Neutrophil (primary cell): Measurements from ENCODE around the gene GTSF1L.

Experiments used
- H3K27ac ChIP-seq: fragments of 200-600 bp; sonication (generic); 2 replicates; pipeline ENCODE4 v1.5.1; 2016; ENCODE audit warnings: mild to moderate bottlenecking, moderate library complexity
- H3K27me3 ChIP-seq: fragments of 200-600 bp; sonication (generic); 2 replicates; pipeline ENCODE4 v1.6.0; 2016; ENCODE audit warnings: mild to moderate bottlenecking
- H3K36me3 ChIP-seq: fragments of 200-600 bp; sonication (generic); 2 replicates; pipeline ENCODE4 v1.5.1; 2017
- H3K4me1 ChIP-seq, 2 experiments: fragments of 200-600 bp in 1 of 2; sonication (generic) in 1 of 2; 1 replicate in 1 of 2; 2 replicates in 1 of 2; pipeline versions ENCODE4 v1.5.1 to v1.6.1; 2013 to 2016; ENCODE audit warnings: low read depth in 1 of 2, low read length in 1 of 2, mild to moderate bottlenecking in 1 of 2, moderate library complexity in 1 of 2; ENCODE audit not compliant: control insufficient read depth in 1 of 2, insufficient read depth in 1 of 2
- H3K4me3 ChIP-seq, 2 experiments: fragments of 200-600 bp in 1 of 2; sonication (generic) in 1 of 2; 1 replicate in 1 of 2; 2 replicates in 1 of 2; pipeline ENCODE4 v1.5.1; 2013 to 2016; ENCODE audit warnings: low read depth in 1 of 2, low read length in 1 of 2, mild to moderate bottlenecking in 1 of 2, moderate library complexity in 1 of 2
- H3K9me3 ChIP-seq: fragments of 200-600 bp; sonication (generic); 2 replicates; pipeline ENCODE4 v1.5.1; 2016
- CTCF ChIP-seq: fragments of 200-600 bp; sonication (generic); IDR thresholded peaks from 2 replicates; pipeline ENCODE4 v1.5.1; 2016; ENCODE audit warnings: antibody characterized with exemption

GTSF1L gene

GRCh38 chr20:43726811-43727338 lies at the start of gene GTSF1L:
Gene GTSF1L (minus strand): TSS chr20:43727002. CDS start chr20:43726694, 308 bp downstream.
- H3K4me1 ChIP-seq = peaks cover 8 to 25% of the 10 kb centered on the region in 2 experiments
- TF ChIP-seq CTCF = no peak

DNA sequence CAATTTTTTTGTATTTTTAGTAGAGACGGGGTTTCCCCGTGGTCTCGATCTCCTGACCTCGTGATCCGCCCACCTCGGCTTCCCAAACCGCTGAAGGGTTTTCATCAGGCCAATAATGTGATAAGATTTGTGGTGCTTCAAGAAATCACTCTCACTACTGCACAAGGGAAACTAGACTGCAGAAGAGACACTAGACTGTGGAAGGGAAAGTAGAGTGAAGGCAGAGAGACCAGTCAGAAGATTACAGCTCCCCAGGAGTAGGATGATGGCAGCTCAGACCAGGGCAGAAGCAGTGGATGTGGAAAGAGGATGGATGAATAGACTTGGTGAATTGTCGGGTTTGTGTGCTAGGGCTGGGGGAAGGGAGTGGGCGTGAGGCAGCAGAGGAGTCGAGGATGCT lies 48.0 kb upstream of the GTSF1L start:
- Histone ChIP-seq H3K4me3 (no peak overlapping the region), H3K36me3 (no peaks in the 10 kb centered on the region), H3K9me3 (no peaks in the 10 kb centered on the region), H3K27me3 (peaks cover 43% of the 10 kb centered on the region), H3K4me1 (no peaks in the 10 kb centered on the region), H3K27ac (no peak overlapping the region)
- TF ChIP-seq CTCF = no peak

More at GRCh38 chr20:43726811-43727338, at the start of gene GTSF1L:
- no peaks in the 10 kb centered on the region for H3K9me3 ChIP-seq
- H3K4me3 ChIP-seq = no peak within 1 kb of the TSS
- no peak within 1 kb of the TSS for H3K27ac ChIP-seq
- no peaks in the 10 kb centered on the region for H3K36me3 ChIP-seq
- H3K27me3 ChIP-seq = no peaks in the 10 kb centered on the region

DNA sequence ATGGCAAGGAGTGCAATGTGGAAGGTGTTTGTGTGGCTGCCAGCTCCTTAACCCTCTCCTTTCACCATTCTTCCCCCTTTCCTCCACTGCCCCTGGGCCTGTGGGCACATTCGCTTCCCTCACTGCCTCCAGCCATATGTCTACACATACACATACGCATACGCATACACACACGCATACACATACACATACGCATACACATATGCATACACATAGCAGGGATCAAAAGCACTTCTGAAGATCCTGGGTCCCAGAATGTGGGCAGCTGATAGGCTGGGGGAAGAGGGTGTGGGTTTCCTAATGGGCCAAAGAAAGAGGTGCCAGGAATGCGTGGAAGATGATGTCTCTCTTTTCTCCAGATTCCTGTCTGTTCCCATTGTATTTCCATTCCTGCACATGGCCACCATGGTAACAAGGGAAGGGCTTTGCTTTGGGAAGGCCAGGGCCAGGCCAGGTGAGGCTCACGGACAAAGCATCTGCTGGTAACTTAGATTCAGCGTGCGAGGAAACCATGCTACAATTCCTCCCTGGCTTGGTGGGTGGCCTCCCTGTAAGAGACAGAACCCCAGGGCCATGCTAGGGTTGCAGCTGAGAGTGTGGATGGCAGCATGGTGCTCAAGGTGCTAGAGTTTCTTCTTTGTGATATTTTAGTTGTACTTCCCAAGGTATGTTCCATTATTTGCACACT lies 44.8 kb upstream of the GTSF1L start:
- peaks cover 62% of the 10 kb centered on the region for H3K27me3 ChIP-seq

DNA sequence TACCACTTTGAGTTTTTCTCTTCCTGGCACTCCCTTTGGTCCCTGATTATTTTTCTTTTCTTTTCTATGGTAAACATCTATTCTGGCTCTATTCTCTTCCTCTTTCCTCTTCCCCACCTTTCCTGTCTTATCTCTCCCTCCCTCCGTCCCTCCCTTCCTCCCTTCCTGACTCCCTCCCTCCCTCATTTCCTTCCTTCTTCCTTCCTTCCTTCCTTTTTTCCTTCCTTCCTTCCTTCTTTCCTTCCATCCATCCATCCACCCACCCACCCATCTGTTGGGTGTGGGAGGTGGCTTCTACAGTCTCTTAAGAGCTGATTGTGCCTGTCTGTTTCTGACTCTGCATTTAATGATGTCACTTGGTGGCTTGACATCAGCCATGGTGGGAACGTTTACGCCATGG lies 43.5 kb upstream of the GTSF1L start:
- H3K36me3 ChIP-seq = no peaks in the 10 kb centered on the region
- H3K4me3 ChIP-seq = no peak overlapping the region
- H3K27me3 ChIP-seq = peaks cover 75% of the 10 kb centered on the region
- no peaks in the 10 kb centered on the region for H3K4me1 ChIP-seq
- H3K27ac ChIP-seq = no peak overlapping the region
- no peak for TF ChIP-seq CTCF
- no peaks in the 10 kb centered on the region for H3K9me3 ChIP-seq

More for the DNA sequence above, 44.8 kb upstream of the GTSF1L start:
- Histone ChIP-seq H3K4me3 (no peak overlapping the region), H3K4me1 (no peaks in the 10 kb centered on the region), H3K9me3 (no peaks in the 10 kb centered on the region), H3K36me3 (no peaks in the 10 kb centered on the region), H3K27ac (no peak overlapping the region)
- TF ChIP-seq CTCF = no peak

GRCh38 chr20:43767686-43768474 lies 41.1 kb upstream of the GTSF1L start:
- no peak overlapping the region for H3K4me3 ChIP-seq
- no peaks in the 10 kb centered on the region for H3K4me1 ChIP-seq
- H3K36me3 ChIP-seq = no peaks in the 10 kb centered on the region
- no peak overlapping the region for H3K27ac ChIP-seq
- TF ChIP-seq CTCF = no peak
- no peaks in the 10 kb centered on the region for H3K9me3 ChIP-seq
- peaks cover 67% of the 10 kb centered on the region for H3K27me3 ChIP-seq
